HepG2 (cell line): ENCODE measurements around the gene PFDN5. TPM values are rescaled to one million over a fixed set of nuclear protein-coding genes. Genes with fewer than 3 reads are reported as not detected.

ENCODE experiments used
- AKAP8 ChIP-seq: sonication (generic); formaldehyde crosslinking; IDR thresholded peaks from 2 replicates; pipeline ENCODE4 v1.5.1; 2020; ENCODE audit warnings: mild to moderate bottlenecking, missing genetic modification reagents
- ATAD3A ChIP-seq: sonication (generic); formaldehyde crosslinking; IDR thresholded peaks from 2 replicates; pipeline ENCODE4 v1.4.0; 2020; ENCODE audit warnings: missing genetic modification reagents
- DDIT3 ChIP-seq: sonication (generic); formaldehyde crosslinking; IDR thresholded peaks from 2 replicates; pipeline ENCODE4 v1.4.0; 2020; ENCODE audit warnings: mild to moderate bottlenecking, missing genetic modification reagents
- E2F5 ChIP-seq: sonication (generic); formaldehyde crosslinking; conservative IDR thresholded peaks from 2 replicates; pipeline ENCODE4 v1.4.0; 2020; ENCODE audit warnings: missing genetic modification reagents
- ELF4 ChIP-seq: sonication (generic); formaldehyde crosslinking; IDR thresholded peaks from 2 replicates; pipeline ENCODE4 v1.5.0; 2020; ENCODE audit warnings: missing genetic modification reagents, mild to moderate bottlenecking, moderate library complexity, borderline replicate concordance
- FOXC1 ChIP-seq: sonication (generic); formaldehyde crosslinking; IDR thresholded peaks from 2 replicates; pipeline ENCODE4 v1.8.0; 2022; ENCODE audit warnings: mild to moderate bottlenecking, missing genetic modification reagents, borderline replicate concordance
- GABPA ChIP-seq, 2 experiments: IDR thresholded peaks; 2 replicates each; pipeline ENCODE4 v1.6.1; 2011 to 2016; ENCODE audit warnings: low read depth in 2 of 2, low read length in 1 of 2, missing biosample characterization in 1 of 2, missing genetic modification characterization in 1 of 2
- HNF4G ChIP-seq, 2 experiments: sonication (generic) in 1 of 2; formaldehyde crosslinking in 1 of 2; IDR thresholded peaks; 2 replicates each; pipeline versions ENCODE4 v1.4.0 to v1.6.1; 2011 to 2020; ENCODE audit warnings: borderline replicate concordance in 2 of 2, low read depth in 2 of 2, mild to moderate bottlenecking in 2 of 2, low read length in 1 of 2, missing genetic modification reagents in 1 of 2, moderate library complexity in 1 of 2
- HOXA9 ChIP-seq: sonication (generic); formaldehyde crosslinking; IDR thresholded peaks from 2 replicates; pipeline ENCODE4 v1.8.1; 2022; ENCODE audit warnings: missing genetic modification reagents, mild to moderate bottlenecking, moderate library complexity, borderline replicate concordance
- NR2F1 ChIP-seq, 2 experiments: fragments of 450-650 bp in 1 of 2; formaldehyde crosslinking in 1 of 2; IDR thresholded peaks; 2 replicates each; pipeline versions ENCODE4 v1.5.0 to v1.6.1; 2016 to 2020; ENCODE audit warnings: mild to moderate bottlenecking in 1 of 2, missing compliant biosample characterization in 1 of 2, missing genetic modification reagents in 1 of 2, moderate library complexity in 1 of 2
- PCBP2 ChIP-seq: fragments of 200-400 bp; formaldehyde crosslinking; optimal IDR thresholded peaks from 2 replicates; pipeline ENCODE3; 2018; ENCODE audit warnings: low read length, low read depth; ENCODE audit not compliant: poor library complexity, severe bottlenecking
- RFXANK ChIP-seq: IDR thresholded peaks from 2 replicates; pipeline ENCODE4 v1.6.1; 2016
- SIN3A ChIP-seq: IDR thresholded peaks from 2 replicates; pipeline ENCODE4 v1.6.1; 2011; ENCODE audit warnings: low read depth, mild to moderate bottlenecking, control low read depth, low read length, borderline replicate concordance
- SNAPC2 ChIP-seq: sonication (generic); formaldehyde crosslinking; IDR thresholded peaks from 2 replicates; pipeline ENCODE4 v1.8.1; 2022; ENCODE audit warnings: mild to moderate bottlenecking, missing genetic modification reagents
- SPEN ChIP-seq: sonication (generic); formaldehyde crosslinking; IDR thresholded peaks from 2 replicates; pipeline ENCODE4 v1.5.1; 2020; ENCODE audit warnings: low read depth, mild to moderate bottlenecking, missing genetic modification reagents
- TRIM22 ChIP-seq: fragments of 450-650 bp; IDR thresholded peaks from 2 replicates; pipeline ENCODE4 v1.6.1; 2017
- ZBTB49 ChIP-seq: sonication (generic); formaldehyde crosslinking; IDR thresholded peaks from 2 replicates; pipeline ENCODE4 v1.4.0; 2020; ENCODE audit warnings: missing genetic modification reagents, borderline replicate concordance
- ZFP82 ChIP-seq: sonication (generic); formaldehyde crosslinking; IDR thresholded peaks from 2 replicates; pipeline ENCODE4 v1.5.1; 2020; ENCODE audit warnings: mild to moderate bottlenecking, missing genetic modification reagents, borderline replicate concordance
- ZNF331 ChIP-seq: sonication (generic); formaldehyde crosslinking; IDR thresholded peaks from 2 replicates; pipeline ENCODE4 v1.4.0; 2020; ENCODE audit warnings: missing genetic modification reagents
- ZNF414 ChIP-seq: sonication (generic); formaldehyde crosslinking; IDR thresholded peaks from 2 replicates; pipeline ENCODE4 v1.5.0; 2020; ENCODE audit warnings: missing genetic modification reagents
- ZNF639 ChIP-seq: conservative IDR thresholded peaks from 2 replicates; pipeline ENCODE4 v1.6.1; 2018; ENCODE audit warnings: missing genetic modification reagents
- polyA plus RNA-seq, 8 experiments: library from polyadenylated mRNA; depleted of rRNA in 3 of 8; stranded (reverse) in 7 of 8; unstranded in 1 of 8; fragments of >200 nt; fragmentation: Illumina TruSeq in 4 of 8; extraction: Trizol in 4 of 8; gene quantifications; 2 replicates each; pipeline versions ENCODE4 v1.2.1 to v1.2.3, GENCODE V29; 2011 to 2016; ENCODE audit warnings: low read depth in 4 of 8, missing spikeins in 1 of 8, mixed read lengths in 1 of 8; ENCODE audit not compliant: insufficient read depth in 1 of 8
- total RNA-seq, 5 experiments: library from RNA; depleted of rRNA; stranded (reverse); fragments of >200 nt; fragmentation: Illumina TruSeq; extraction: Trizol; gene quantifications; 2 replicates each; pipeline ENCODE4 v1.2.3, GENCODE V29; 2016; ENCODE audit warnings: low read depth in 1 of 5

PFDN5 gene
- total and polyA plus RNA-seq, 2 of the 13 experiments (the other 11 are each of a cell fraction or from before 2014, with no cell fraction given), result 449 to 462 TPM

- no peak for TF ChIP-seq ZNF414 (CRISPR knock-in tag)
- TF ChIP-seq DDIT3 (CRISPR knock-in tag), result no peak
- TF ChIP-seq SPEN (CRISPR knock-in tag), result peak; percentile 85; the same call in 1 of the 2 replicates
- no peak for TF ChIP-seq NR2F1 (CRISPR knock-in tag; IDR thresholded peaks at IDR 0.05)
- peak; percentile 58 for TF ChIP-seq E2F5
- peak; percentile 32; the same call in 1 of the 2 replicates for TF ChIP-seq ZNF331 (CRISPR knock-in tag)
- TF ChIP-seq SNAPC2 (CRISPR knock-in tag), result 0 out of 2 replicates have a peak, but pooled peaks have one; percentile 77
- TF ChIP-seq FOXC1 (CRISPR knock-in tag), result peak; percentile 70; the same call in 1 of the 2 replicates
- peak; percentile 93 for TF ChIP-seq ZNF639 (CRISPR knock-in tag)
- peak; percentile 97 for TF ChIP-seq GABPA (IDR thresholded peaks at IDR 0.05; ENCODE audit: low read depth, low read length)
- peak; percentile 99 for TF ChIP-seq GABPA (CRISPR knock-in tag; IDR thresholded peaks at IDR 0.05; ENCODE audit: low read depth)
- no peak for TF ChIP-seq TRIM22
- peak; percentile 56; the same call in 1 of the 2 replicates for TF ChIP-seq ELF4 (CRISPR knock-in tag)
- TF ChIP-seq ZFP82 (CRISPR knock-in tag), result no peak
- peak; percentile 92 for TF ChIP-seq AKAP8 (CRISPR knock-in tag)
- TF ChIP-seq ATAD3A (CRISPR knock-in tag), result no peak
- no peak for TF ChIP-seq HOXA9 (CRISPR knock-in tag)
- TF ChIP-seq ZBTB49 (CRISPR knock-in tag), result no peak
- TF ChIP-seq RFXANK (CRISPR knock-in tag), result no peak
- no peak for TF ChIP-seq PCBP2
- TF ChIP-seq HNF4G (IDR thresholded peaks at IDR 0.05; ENCODE audit: borderline replicate concordance, low read depth, low read length), result peak; percentile 60; the same call in 1 of the 2 replicates
- TF ChIP-seq HNF4G (CRISPR knock-in tag; IDR thresholded peaks at IDR 0.05; ENCODE audit: borderline replicate concordance, low read depth), result no peak
- peak; percentile 82; the same call in 1 of the 2 replicates for TF ChIP-seq SIN3A
Measured at GRCh38 chr12:53299454-53300180, 4.3 kb downstream of the PFDN5 start, which contains the start of gene MYG1 (continued).
